Retinal pigment epithelial cell (primary cell): Measurements from ENCODE around the gene ARMC12.

Source experiments
- DNase-seq: peaks from one replicate; pipeline ENCODE4 v3.0.0-alpha.2; 2010; ENCODE audit warnings: low read depth
- H3K4me3 ChIP-seq: 2 replicates; pipeline ENCODE4 v1.5.1; 2011; ENCODE audit warnings: mild to moderate bottlenecking, low read length, control low read depth, moderate library complexity
- CTCF ChIP-seq: conservative IDR thresholded peaks from 2 replicates; pipeline ENCODE4 v1.5.1; 2011; ENCODE audit warnings: low read depth, low read length, control low read depth, inconsistent platforms

Gene ARMC12

GRCh38 chr6:35777356-35778102, 40.7 kb downstream of the ARMC12 start:
- no peak overlapping the region for H3K4me3 ChIP-seq
- no peak for DNase-seq
- no peak for TF ChIP-seq CTCF

- no peak overlapping the region for H3K4me3 ChIP-seq
- no peak for DNase-seq
- no peak for TF ChIP-seq CTCF
Observed at GRCh38 chr6:35778437-35778836, 41.6 kb downstream of the ARMC12 start.

- TF ChIP-seq CTCF = no peak
- DNase-seq = no peak
- no peak within 1 kb of the TSS for H3K4me3 ChIP-seq
Observed at GRCh38 chr6:35780719-35781118, 43.9 kb downstream of the ARMC12 start, which contains the start of gene CLPSL1. Gene CLPSL1 (plus strand): TSS chr6:35781019. CDS start chr6:35781111, 92 bp downstream.

- H3K4me3 ChIP-seq = no peak overlapping the region
- no peak for TF ChIP-seq CTCF
- DNase-seq = no peak
Observed at GRCh38 chr6:35781290-35781689, 44.5 kb downstream of the ARMC12 start.

GRCh38 chr6:35782424-35782823, 45.6 kb downstream of the ARMC12 start:
- TF ChIP-seq CTCF = no peak
- no peak overlapping the region for H3K4me3 ChIP-seq
- DNase-seq = no peak

GRCh38 chr6:35784200-35784599, 47.4 kb downstream of the ARMC12 start:
- no peak for DNase-seq
- no peak for TF ChIP-seq CTCF
- H3K4me3 ChIP-seq = no peak overlapping the region

- TF ChIP-seq CTCF = no peak
Observed at GRCh38 chr6:35786272-35786671, 49.4 kb downstream of the ARMC12 start.

More at GRCh38 chr6:35786272-35786671, 49.4 kb downstream of the ARMC12 start:
- no peak for DNase-seq
- no peak overlapping the region for H3K4me3 ChIP-seq
